Right lobe of liver (tissue), 4 donors: ENCODE data around the gene PGAP3.

Experiments
- CTCF ChIP-seq, 4 donors: fragments of 200-600 bp in 3 of 4; fragments of 450-650 bp in 1 of 4; IDR thresholded peaks; one replicate each; pipeline versions ENCODE4 v1.5.1 to v1.8.0; 2016 to 2022; ENCODE audit warnings: antibody characterized with exemption in 4 of 4, mild to moderate bottlenecking in 2 of 4
- POLR2A ChIP-seq: fragments of 450-650 bp; IDR thresholded peaks from one replicate; pipeline ENCODE4 v1.6.1; 2017; ENCODE audit warnings: antibody characterized with exemption, mild to moderate bottlenecking
- donor health status: DM: no; HTN: no; CAD: no.
- donor health status: DM: no; HTN: no; CAD: no.
- donor health status: DM: no; HTN: yes; CAD: no.

GRCh38 chr17:39709998-39710964 is 22.4 kb upstream of the PGAP3 start:
- TF ChIP-seq CTCF (IDR thresholded peaks at IDR 0.05) = no peak
- no peak for TF ChIP-seq POLR2A
